IMR-90 (cell line): ENCODE measurements around the gene BMP7. TPM values are rescaled to one million over a fixed set of nuclear protein-coding genes. Genes with fewer than 3 reads are reported as not detected.

Experiments
- ATAC-seq: fragments of 200-7000 bp; cut with Tn5 transposase; 2 replicates; pipeline ENCODE4 v1.9.1; 2020; ENCODE audit warnings: low read depth, mild to moderate bottlenecking, moderate library complexity
- BruUV-seq: library from RNA; stranded (reverse); fragments of 400-500 nt; replicated peaks from 2 replicates; lab custom pipeline; 2021; lab: Mats Ljungman, UMichigan
- CTCF ChIA-PET: fragments of 300-600 bp; formaldehyde crosslinking; extraction: SDS; loops from one replicate; lab custom pipeline; 2021; ENCODE audit warnings: antibody characterized with exemption; lab: Yijun Ruan, JAX
- POLR2A ChIA-PET: fragments of 300-600 bp; sonication (Branson Sonifier 250); formaldehyde crosslinking; loops from one replicate; lab custom pipeline; 2022; ENCODE audit warnings: antibody characterized with exemption; ENCODE audit not compliant: unreplicated experiment; lab: Charles Lee
- DNase-seq: peaks from one replicate; pipeline ENCODE4 v3.0.0; 2013
- H2AFZ ChIP-seq: replicated peaks from 2 replicates; pipeline ENCODE3; 2013; ENCODE audit warnings: low read length, mild to moderate bottlenecking; ENCODE audit not compliant: poor library complexity
- H2AK5ac ChIP-seq: 2 replicates; pipeline ENCODE4 v1.6.1; 2013; ENCODE audit warnings: low read depth, low read length, inconsistent platforms
- H2AK9ac ChIP-seq: replicated peaks from 2 replicates; pipeline ENCODE3; 2013; ENCODE audit warnings: mild to moderate bottlenecking, low read depth, low read length, moderate library complexity; ENCODE audit not compliant: poor library complexity
- H2BK120ac ChIP-seq: 2 replicates; pipeline ENCODE4 v1.6.1; 2013; ENCODE audit warnings: low read depth, low read length, inconsistent platforms
- H2BK15ac ChIP-seq: 3 replicates; pipeline ENCODE4 v1.6.1; 2013; ENCODE audit warnings: low read depth, low read length, inconsistent platforms
- H2BK20ac ChIP-seq: 2 replicates; pipeline ENCODE4 v1.6.1; 2013; ENCODE audit warnings: low read depth, mild to moderate bottlenecking, inconsistent platforms, low read length, moderate library complexity
- H2BK5ac ChIP-seq: 2 replicates; pipeline ENCODE4 v1.6.1; 2013; ENCODE audit warnings: mild to moderate bottlenecking, low read depth, low read length, inconsistent platforms; ENCODE audit not compliant: poor library complexity, severe bottlenecking
- H3K14ac ChIP-seq: replicated peaks from 2 replicates; pipeline ENCODE4 v1.6.1; 2013; ENCODE audit warnings: low read depth, low read length, inconsistent platforms
- H3K18ac ChIP-seq: 2 replicates; pipeline ENCODE4 v1.6.1; 2013; ENCODE audit warnings: low read depth, low read length, control low read depth
- H3K23ac ChIP-seq: 2 replicates; pipeline ENCODE4 v1.6.1; 2013; ENCODE audit warnings: low read depth, low read length, inconsistent platforms
- H3K27ac ChIP-seq: 2 replicates; pipeline ENCODE4 v1.5.1; 2013; ENCODE audit warnings: mild to moderate bottlenecking, control low read depth, low read length; ENCODE audit not compliant: insufficient read depth
- H3K27me3 ChIP-seq: 2 replicates; pipeline ENCODE4 v1.6.1; 2013; ENCODE audit warnings: low read length; ENCODE audit not compliant: control insufficient read depth, insufficient read depth
- H3K36me3 ChIP-seq: 2 replicates; pipeline ENCODE4 v1.6.1; 2013; ENCODE audit warnings: low read length, mixed read lengths; ENCODE audit not compliant: control insufficient read depth, insufficient read depth
- H3K4ac ChIP-seq: 2 replicates; pipeline ENCODE4 v1.6.1; 2013; ENCODE audit warnings: low read depth, low read length, inconsistent platforms
- H3K4me1 ChIP-seq: 2 replicates; pipeline ENCODE4 v1.6.1; 2013; ENCODE audit warnings: low read length, mixed read lengths; ENCODE audit not compliant: control insufficient read depth, insufficient read depth
- H3K4me2 ChIP-seq: 2 replicates; pipeline ENCODE4 v1.6.1; 2013; ENCODE audit warnings: low read depth, mild to moderate bottlenecking, control low read depth, low read length, moderate library complexity
- H3K4me3 ChIP-seq: 2 replicates; pipeline ENCODE4 v1.5.1; 2013; ENCODE audit warnings: low read depth, mild to moderate bottlenecking, control low read depth, low read length, moderate library complexity; ENCODE audit not compliant: insufficient read depth
- H3K56ac ChIP-seq: 2 replicates; pipeline ENCODE4 v1.6.1; 2013; ENCODE audit warnings: low read length, inconsistent platforms; ENCODE audit not compliant: insufficient read depth; ENCODE audit errors: extremely low read depth
- H3K79me1 ChIP-seq, 2 experiments: 2 replicates each; pipeline ENCODE4 v1.6.1; 2013; ENCODE audit warnings: low read length in 2 of 2, inconsistent platforms in 1 of 2, low read depth in 1 of 2
- H3K9ac ChIP-seq: 2 replicates; pipeline ENCODE4 v1.6.1; 2013; ENCODE audit warnings: low read depth, low read length, control low read depth
- H3K9me1 ChIP-seq: 2 replicates; pipeline ENCODE4 v1.6.1; 2013; ENCODE audit warnings: low read length, inconsistent platforms; ENCODE audit not compliant: insufficient read depth
- H3K9me3 ChIP-seq: 2 replicates; pipeline ENCODE4 v1.6.1; 2013; ENCODE audit warnings: low read length; ENCODE audit not compliant: control insufficient read depth, insufficient read depth
- H4K20me1 ChIP-seq: 2 replicates; pipeline ENCODE4 v1.6.1; 2013; ENCODE audit warnings: low read length, inconsistent platforms; ENCODE audit not compliant: insufficient read depth
- H4K5ac ChIP-seq: 2 replicates; pipeline ENCODE4 v1.6.1; 2013; ENCODE audit warnings: mild to moderate bottlenecking, low read depth, low read length, control low read depth
- H4K8ac ChIP-seq, 2 experiments: 2 replicates each; pipeline ENCODE4 v1.6.1; 2013; ENCODE audit warnings: low read depth in 2 of 2, low read length in 2 of 2, control low read depth in 1 of 2, inconsistent platforms in 1 of 2
- H4K91ac ChIP-seq: 2 replicates; pipeline ENCODE4 v1.6.1; 2013; ENCODE audit warnings: low read depth, low read length, inconsistent platforms; ENCODE audit not compliant: insufficient read depth
- CHD1 ChIP-seq: IDR thresholded peaks from 2 replicates; pipeline ENCODE4 v1.6.1; 2012; ENCODE audit warnings: low read depth, low read length, improper control_type of control experiment
- MAZ ChIP-seq: IDR thresholded peaks from 2 replicates; pipeline ENCODE4 v1.6.1; 2012; ENCODE audit warnings: low read depth, mild to moderate bottlenecking, low read length, improper control_type of control experiment, moderate library complexity, borderline replicate concordance
- NFE2L2 ChIP-seq: fragments of 150-350 bp; IDR thresholded peaks from 2 replicates; pipeline ENCODE4 v1.6.1; 2016; ENCODE audit warnings: low read depth, mild to moderate bottlenecking, low read length
- RAD21 ChIP-seq: IDR thresholded peaks from 2 replicates; pipeline ENCODE4 v1.6.1; 2012; ENCODE audit warnings: low read length, improper control_type of control experiment
- RFX5 ChIP-seq: IDR thresholded peaks from 2 replicates; pipeline ENCODE4 v1.8.0; 2012; ENCODE audit warnings: low read depth, mild to moderate bottlenecking, low read length, moderate library complexity
- whole genome bisulfite sequencing, 2 experiments: methylation state at CpG; one replicate each; pipeline versions ENCODE4 v1.1.5 to v1.1.7; 2013; ENCODE audit warnings: missing lambda C conversion rate in 2 of 2; ENCODE audit not compliant: insufficient read length in 1 of 2; ENCODE audit errors: extremely low coverage in 2 of 2; 5-methylcytosine and 5-hydroxymethylcytosine counted together
- dilution Hi-C: fragments of 300-500 bp; cut with HindIII; formaldehyde crosslinking; loops from one replicate; pipeline ENCODE4 v1.14.3; 2018; ENCODE audit warnings: low sequenced_read_pairs; ENCODE audit not compliant: unreplicated experiment
- in situ Hi-C: fragments of 300-500 bp; cut with MboI; formaldehyde crosslinking; loops from 3 replicates; pipeline ENCODE4 v1.14.3; 2019; ENCODE audit warnings: low sequenced_read_pairs, inconsistent platforms, mixed read lengths
- intact Hi-C: fragments of 100-400 bp; cut with micrococcal nuclease; formaldehyde crosslinking; loops from 2 replicates; pipeline ENCODE4 v1.10.0; 2022
- polyA plus RNA-seq, 3 experiments: library from polyadenylated mRNA; depleted of rRNA; stranded (reverse); fragments of >200 nt; gene quantifications; 2 replicates each; pipeline ENCODE4 v1.2.3, GENCODE V29; 2012; ENCODE audit warnings: low replicate concordance in 1 of 3
- total RNA-seq: library from RNA; depleted of rRNA; stranded (reverse); fragments of >200 nt; gene quantifications from 2 replicates; pipeline ENCODE4 v1.2.3, GENCODE V29; 2012
- TF ChIP-seq, protein P1 (sequence below): fragments of 150-350 bp; IDR thresholded peaks from 2 replicates; pipeline ENCODE4 v1.6.1; 2017; ENCODE audit warnings: mild to moderate bottlenecking, antibody characterized with exemption, low read length, low read depth

Gene BMP7
- total and polyA plus RNA-seq, 2 of the 4 experiments (the other 2 are of a cell fraction) = not detected

DNA sequence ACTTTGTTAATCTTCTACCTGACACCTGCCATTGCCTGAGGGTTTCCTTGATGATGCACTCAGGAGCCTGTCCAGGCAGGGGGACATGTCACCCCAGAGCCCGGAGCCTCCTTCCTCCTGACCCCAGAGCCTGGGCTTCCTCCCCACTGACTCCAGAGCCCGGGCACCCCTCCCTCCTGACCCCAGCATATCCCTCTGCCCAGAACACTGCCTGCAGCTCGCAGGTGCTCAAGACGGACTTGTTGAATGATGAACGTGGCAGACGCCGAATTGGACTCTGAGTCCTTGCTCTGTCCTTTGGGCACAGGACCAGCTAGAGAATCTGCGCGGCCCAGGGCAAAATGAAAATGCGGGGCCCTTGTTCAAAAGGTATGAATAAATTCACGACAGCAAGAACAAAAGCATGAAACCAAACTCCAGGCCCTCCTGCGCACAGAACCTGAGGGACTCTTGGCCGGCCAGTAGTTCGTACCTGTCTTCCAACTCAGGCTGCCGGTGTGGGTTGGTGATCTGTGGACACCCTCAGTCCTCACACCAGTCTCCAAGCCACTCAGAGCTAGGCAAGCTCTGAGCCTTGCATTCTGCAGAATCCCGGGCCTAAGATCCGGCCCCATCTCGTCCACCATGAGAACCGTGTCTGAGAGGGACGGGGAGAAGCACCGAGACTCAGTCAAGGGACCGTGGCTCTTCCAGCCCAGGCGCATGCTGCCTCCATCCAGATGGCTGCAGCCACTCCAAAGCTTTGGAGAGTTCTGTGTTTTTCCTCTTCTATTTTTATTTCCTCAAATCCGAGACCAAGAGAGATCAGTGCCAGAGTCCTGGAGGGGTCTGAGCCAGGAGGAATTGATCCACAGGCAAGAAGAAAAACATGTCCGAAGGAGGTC is 104.7 kb downstream of the BMP7 start:
- H3K36me3 ChIP-seq = no peaks in the 10 kb centered on the region
- H3K56ac ChIP-seq = no peak overlapping the region
- no peak overlapping the region for H4K5ac ChIP-seq
- H2AK5ac ChIP-seq = no peak overlapping the region
- H3K9me1 ChIP-seq = no peaks in the 10 kb centered on the region
- no peak overlapping the region for H2AFZ ChIP-seq
- no peak overlapping the region for H3K9ac ChIP-seq
- no TSS peak for BruUV-seq
- H3K14ac ChIP-seq = no peak overlapping the region
- H2BK15ac ChIP-seq = no peak overlapping the region
- in situ Hi-C loops (no loop called here), intact Hi-C loops (no loop called here), dilution Hi-C loops (no loop called here)
- WGBS, 2 experiments = 80% methylated on average over 6 of the region's 25 CpGs; no CpG with 5 or more reads in 1 of the 2 experiments
- no peak for DNase-seq
- no peak overlapping the region for H3K4me2 ChIP-seq
- no peak overlapping the region for H2BK20ac ChIP-seq
- H3K27ac ChIP-seq = no peak overlapping the region
- no peak overlapping the region for H2BK120ac ChIP-seq
- no peaks in the 10 kb centered on the region for H3K79me1 ChIP-seq
- H3K27me3 ChIP-seq = no peaks in the 10 kb centered on the region
- ChIA-PET POLR2A (no interaction called here), CTCF (no interaction called here)
- peak overlapping the region; percentile 24 for H2AK9ac ChIP-seq
- no peak overlapping the region for H3K4ac ChIP-seq
- ATAC-seq = no peak
- no peaks in the 10 kb centered on the region for H4K20me1 ChIP-seq
- H3K4me1 ChIP-seq = no peaks in the 10 kb centered on the region
- H3K4me3 ChIP-seq = no peak overlapping the region
- peaks cover 32% of the 10 kb centered on the region for H3K9me3 ChIP-seq
- no peak overlapping the region for H2BK5ac ChIP-seq
- H4K8ac ChIP-seq = no peak overlapping the region
- no peak for TF ChIP-seq NFE2L2
- TF ChIP-seq, protein P1, sequence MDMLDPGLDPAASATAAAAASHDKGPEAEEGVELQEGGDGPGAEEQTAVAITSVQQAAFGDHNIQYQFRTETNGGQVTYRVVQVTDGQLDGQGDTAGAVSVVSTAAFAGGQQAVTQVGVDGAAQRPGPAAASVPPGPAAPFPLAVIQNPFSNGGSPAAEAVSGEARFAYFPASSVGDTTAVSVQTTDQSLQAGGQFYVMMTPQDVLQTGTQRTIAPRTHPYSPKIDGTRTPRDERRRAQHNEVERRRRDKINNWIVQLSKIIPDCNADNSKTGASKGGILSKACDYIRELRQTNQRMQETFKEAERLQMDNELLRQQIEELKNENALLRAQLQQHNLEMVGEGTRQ = no peak
- TF ChIP-seq RAD21 = no peak
- no peak for TF ChIP-seq CHD1
- TF ChIP-seq RFX5 = no peak
- no peak for TF ChIP-seq MAZ
- no peak overlapping the region for H4K91ac ChIP-seq
- no peak overlapping the region for H3K18ac ChIP-seq
- H3K23ac ChIP-seq = no peak overlapping the region
